HepG2 (cell line): ENCODE measurements around the gene GABBR2.

Experiments
- CREM ChIP-seq, 2 experiments: sonication (generic) in 1 of 2; formaldehyde crosslinking in 1 of 2; IDR thresholded peaks; 2 replicates each; pipeline versions ENCODE4 v1.4.0 to v1.6.1; 2016 to 2020; ENCODE audit warnings: antibody characterized with exemption in 1 of 2, mild to moderate bottlenecking in 1 of 2, missing genetic modification reagents in 1 of 2
- FOXM1 ChIP-seq: sonication (generic); formaldehyde crosslinking; IDR thresholded peaks from 2 replicates; pipeline ENCODE4 v1.5.0; 2020; ENCODE audit warnings: missing genetic modification reagents
- ZFAT ChIP-seq: sonication (generic); formaldehyde crosslinking; conservative IDR thresholded peaks from 2 replicates; pipeline ENCODE4 v1.8.1; 2023; ENCODE audit warnings: missing genetic modification reagents, inconsistent platforms
- ZNF143 ChIP-seq: sonication (generic); formaldehyde crosslinking; IDR thresholded peaks from 2 replicates; pipeline ENCODE4 v1.4.0; 2020; ENCODE audit warnings: missing genetic modification reagents
- ZNF510 ChIP-seq: sonication (generic); formaldehyde crosslinking; IDR thresholded peaks from 2 replicates; pipeline ENCODE4 v1.4.0; 2020; ENCODE audit warnings: low read depth, mild to moderate bottlenecking, missing genetic modification reagents
- TF ChIP-seq, protein P1 (sequence below): sonication (generic); formaldehyde crosslinking; IDR thresholded peaks from 2 replicates; pipeline ENCODE4 v1.5.0; 2020; ENCODE audit warnings: mild to moderate bottlenecking, missing genetic modification reagents
- TF ChIP-seq, protein P2 (sequence below): sonication (generic); formaldehyde crosslinking; IDR thresholded peaks from 2 replicates; pipeline ENCODE4 v1.4.0; 2020; ENCODE audit warnings: missing genetic modification reagents

- TF ChIP-seq, protein P1, sequence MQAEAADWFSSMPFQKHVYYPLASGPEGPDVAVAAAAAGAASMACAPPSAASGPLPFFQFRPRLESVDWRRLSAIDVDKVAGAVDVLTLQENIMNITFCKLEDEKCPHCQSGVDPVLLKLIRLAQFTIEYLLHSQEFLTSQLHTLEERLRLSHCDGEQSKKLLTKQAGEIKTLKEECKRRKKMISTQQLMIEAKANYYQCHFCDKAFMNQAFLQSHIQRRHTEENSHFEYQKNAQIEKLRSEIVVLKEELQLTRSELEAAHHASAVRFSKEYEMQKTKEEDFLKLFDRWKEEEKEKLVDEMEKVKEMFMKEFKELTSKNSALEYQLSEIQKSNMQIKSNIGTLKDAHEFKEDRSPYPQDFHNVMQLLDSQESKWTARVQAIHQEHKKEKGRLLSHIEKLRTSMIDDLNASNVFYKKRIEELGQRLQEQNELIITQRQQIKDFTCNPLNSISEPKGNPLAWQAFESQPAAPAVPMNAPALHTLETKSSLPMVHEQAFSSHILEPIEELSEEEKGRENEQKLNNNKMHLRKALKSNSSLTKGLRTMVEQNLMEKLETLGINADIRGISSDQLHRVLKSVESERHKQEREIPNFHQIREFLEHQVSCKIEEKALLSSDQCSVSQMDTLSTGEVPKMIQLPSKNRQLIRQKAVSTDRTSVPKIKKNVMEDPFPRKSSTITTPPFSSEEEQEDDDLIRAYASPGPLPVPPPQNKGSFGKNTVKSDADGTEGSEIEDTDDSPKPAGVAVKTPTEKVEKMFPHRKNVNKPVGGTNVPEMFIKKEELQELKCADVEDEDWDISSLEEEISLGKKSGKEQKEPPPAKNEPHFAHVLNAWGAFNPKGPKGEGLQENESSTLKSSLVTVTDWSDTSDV (CRISPR knock-in tag), result no peak
- TF ChIP-seq ZFAT (CRISPR knock-in tag) (no peak), CREM (IDR thresholded peaks at IDR 0.05) (no peak), CREM (CRISPR knock-in tag; IDR thresholded peaks at IDR 0.05) (no peak), FOXM1 (CRISPR knock-in tag) (no peak), ZNF510 (CRISPR knock-in tag) (no peak), ZNF143 (no peak)
- TF ChIP-seq, protein P2, sequence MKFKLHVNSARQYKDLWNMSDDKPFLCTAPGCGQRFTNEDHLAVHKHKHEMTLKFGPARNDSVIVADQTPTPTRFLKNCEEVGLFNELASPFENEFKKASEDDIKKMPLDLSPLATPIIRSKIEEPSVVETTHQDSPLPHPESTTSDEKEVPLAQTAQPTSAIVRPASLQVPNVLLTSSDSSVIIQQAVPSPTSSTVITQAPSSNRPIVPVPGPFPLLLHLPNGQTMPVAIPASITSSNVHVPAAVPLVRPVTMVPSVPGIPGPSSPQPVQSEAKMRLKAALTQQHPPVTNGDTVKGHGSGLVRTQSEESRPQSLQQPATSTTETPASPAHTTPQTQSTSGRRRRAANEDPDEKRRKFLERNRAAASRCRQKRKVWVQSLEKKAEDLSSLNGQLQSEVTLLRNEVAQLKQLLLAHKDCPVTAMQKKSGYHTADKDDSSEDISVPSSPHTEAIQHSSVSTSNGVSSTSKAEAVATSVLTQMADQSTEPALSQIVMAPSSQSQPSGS (CRISPR knock-in tag), result no peak
Measured at GRCh38 chr9:98565152-98566135, 143.3 kb downstream of the GABBR2 start.
